ENCODE data around the gene TMEM217.

TMEM217 gene

DNA sequence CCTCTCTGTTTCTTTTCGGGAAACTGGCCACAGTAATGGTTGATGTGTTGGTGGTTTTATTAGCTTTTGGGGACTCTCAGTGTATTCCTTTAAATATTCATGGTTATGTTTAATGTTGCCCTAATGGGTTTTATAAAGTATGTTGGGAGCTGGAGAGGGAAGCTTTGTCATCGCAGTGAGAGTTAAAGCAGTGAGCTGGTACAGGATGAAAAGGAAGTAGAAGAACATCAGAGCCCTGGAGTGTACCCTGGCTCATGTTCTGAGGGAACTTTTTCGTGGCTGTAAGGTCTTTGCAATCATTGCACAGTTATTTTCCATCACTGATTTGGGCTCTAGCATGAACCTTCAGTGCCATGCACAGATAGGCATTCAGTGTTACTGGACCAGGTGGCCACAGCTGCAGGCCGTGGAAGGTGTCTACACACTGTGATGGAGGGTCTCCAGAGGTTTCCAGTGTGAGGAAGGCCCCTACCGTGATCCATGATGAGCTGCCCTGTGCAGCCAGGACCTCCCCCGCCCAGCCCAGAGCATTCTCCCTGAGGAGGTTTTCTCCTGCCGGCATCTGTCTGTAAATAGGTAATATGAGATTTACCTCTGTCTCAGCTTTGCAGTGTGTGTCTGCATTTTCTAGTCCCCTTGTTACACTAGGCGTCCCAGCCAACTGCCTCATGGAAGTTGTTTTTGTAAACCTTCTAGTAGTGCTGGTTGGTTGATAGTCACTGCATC is 22.4 kb upstream of the TMEM217 start:
- no peak for DNase-seq

GRCh38 chr6:37279366-37280134 is 21.6 kb upstream of the TMEM217 start:
- no peak for DNase-seq

DNA sequence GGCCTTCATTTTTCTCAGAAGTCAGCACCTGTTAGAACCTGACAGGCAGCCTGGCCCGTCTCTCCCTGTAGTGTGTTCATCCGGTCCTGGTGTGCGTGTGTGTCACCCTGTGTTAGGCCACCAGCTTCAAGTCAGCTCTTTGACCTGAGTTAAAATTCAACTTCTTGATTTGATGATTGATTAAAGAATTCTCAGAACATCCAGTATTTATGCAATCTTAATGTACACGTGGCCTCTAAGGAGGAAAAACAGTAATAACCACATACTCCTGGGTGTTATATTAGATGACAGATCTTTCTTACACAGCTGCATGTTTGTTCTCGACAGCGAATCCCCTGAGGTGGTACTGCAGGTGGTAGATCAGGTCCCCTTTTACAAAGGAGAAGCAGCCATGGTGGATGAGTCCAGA is 19.1 kb upstream of the TMEM217 start:
- no peak for DNase-seq

DNA sequence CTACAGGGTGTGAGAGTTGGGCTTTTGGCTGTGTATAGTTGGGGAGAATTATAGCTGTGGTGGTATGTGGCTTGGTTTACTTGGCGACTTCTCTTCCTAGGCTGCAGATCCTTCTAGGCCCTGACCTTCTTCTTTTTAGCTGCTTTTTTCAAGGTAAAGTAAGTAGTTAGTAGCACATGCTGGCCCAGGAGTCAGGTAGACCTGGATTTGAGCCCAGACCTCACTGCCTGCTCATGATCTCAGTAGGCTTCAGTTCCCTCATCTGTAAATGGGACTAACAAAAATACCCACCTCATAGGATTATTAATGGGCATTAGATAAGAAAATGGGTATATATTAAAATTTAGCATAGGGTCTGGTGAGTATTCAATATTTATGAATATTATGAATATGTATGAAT is 17.4 kb upstream of the TMEM217 start:
- no peak for DNase-seq

DNA sequence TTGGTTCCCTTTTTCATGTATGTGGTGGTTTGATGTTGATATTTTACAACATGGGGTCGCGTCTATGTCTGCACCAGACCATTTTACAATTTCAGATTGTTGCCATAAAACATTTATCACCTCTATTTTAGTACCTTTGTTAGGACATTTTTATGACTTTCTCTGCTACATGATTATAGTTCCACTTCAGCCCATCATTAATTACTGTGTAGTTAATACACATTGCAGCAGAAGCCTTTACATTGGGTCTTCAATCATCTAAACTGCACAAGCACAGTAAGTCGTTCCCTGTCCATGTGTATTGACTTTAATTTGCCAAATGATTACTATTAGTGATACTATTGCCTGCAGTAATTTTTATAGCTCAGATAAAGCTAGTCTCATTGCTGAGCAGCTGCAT is 15.7 kb upstream of the TMEM217 start:
- no peak for DNase-seq

DNA sequence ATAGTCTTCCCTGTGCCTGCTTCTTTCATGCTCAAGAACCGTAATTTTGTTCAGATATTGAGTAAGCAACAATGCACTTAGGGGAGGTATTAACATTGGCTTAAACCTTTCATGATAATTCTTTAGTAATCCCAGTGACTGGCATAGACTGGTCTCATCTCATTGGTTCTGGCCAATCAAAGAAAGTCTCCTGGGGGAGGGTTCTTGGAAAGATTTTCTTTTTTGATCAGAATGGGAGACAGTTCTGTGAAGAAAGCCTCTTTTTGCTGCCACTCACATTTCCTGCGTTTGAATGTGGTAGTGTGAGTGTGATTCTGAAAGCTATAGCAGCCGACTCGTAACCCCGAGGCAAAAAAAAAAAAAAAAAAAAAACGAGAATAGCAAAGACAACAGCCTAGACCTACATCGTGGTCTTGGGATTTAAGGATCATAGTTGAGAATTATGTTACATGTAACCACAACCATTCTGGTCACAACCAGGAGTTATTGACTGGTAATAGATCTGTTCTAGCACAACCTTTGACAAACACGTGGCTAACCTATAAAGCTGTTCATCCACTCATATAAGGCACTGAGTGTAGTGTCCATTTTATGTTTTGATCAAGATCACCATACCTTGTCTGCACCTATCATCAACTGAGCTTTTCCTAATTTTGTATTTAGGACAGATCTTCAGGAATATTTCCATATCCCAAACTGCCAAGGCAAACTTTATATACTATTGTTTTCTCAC is 15.1 kb upstream of the TMEM217 start:
- DNase-seq: no peak

DNA sequence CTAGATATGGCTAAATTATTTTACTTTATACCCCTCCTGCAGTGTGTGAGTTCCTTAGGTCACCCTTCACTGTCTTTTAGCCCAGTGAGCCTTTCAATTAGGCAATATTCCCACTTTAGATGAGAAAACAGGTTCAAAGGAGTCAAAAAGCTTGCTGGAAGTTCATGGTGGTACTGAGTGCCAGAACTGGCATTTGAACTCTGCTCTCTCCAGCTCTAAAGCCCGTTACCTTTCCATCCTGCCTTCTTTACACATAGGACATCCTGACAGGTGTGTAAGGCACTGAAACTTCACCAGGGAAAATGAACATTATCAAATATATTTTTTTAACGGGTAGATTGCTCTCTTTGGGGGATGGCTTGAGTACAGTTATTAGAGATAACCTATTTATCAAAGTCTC is 11.2 kb upstream of the TMEM217 start:
- DNase-seq: no peak

DNA sequence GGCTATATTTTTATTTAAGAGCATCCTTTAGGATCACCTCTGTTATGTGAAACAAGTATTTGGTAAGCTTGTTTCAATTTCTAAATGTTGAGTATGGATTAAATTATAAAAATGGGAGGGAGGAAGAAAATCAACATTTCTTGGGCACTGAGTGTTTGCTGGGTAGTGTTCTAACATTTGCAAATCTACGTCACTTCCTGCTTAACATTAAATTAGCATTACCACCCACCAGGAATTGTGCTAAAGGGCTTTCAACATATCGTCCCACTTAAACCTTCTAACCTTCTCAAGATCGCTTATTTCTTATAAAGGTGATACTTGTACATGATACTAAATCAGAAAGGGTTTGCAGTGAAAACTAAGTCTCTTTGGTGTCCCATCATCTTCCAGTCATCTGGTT is 7.9 kb upstream of the TMEM217 start:
- no peak for DNase-seq

DNA sequence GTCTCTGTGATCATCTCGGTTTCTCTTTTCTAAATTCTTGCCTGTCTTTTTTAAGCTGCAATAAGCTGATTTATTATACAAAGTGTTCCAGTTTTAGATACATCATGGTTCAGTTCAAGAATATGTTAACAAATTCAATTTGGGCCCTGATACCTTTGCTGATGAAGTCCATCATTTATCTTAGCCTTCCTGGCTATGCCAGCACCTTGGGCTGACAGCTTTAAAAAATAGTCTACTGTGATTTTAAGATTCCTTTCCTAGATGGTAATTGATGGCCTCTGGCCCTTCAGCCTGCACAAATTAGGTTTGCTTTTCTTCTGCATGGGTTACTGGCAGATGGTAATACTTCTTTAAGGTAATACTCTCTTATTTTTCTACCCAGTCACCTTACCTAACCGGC is 7.1 kb upstream of the TMEM217 start:
- DNase-seq: no peak

DNA sequence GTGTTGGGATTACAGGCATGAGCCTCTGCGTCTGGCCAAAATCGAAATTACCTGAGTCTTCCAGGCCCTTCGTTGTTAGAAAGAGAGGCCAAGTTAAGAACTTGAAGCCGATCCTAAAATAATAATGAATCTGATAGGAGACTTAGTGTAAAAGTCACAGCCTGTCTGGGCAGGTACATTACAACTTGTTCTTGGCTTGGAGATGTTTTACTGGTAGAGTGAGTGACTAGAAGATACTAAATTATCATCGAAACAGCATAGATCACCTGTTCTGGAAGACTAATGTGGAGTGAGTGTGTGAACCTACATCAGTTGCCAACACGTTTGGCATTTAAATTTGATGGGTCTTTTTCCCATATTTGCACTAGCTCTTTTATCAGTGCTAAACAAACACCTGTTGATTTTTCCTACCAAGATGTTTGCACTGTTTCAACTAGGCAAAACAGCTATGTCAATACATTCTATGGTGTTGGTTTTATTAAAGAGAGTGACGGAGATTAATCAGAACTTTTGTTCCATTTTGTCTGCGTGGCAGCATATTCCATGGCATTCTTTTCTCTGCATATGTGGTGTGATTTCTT is 4.6 kb upstream of the TMEM217 start:
- DNase-seq: no peak

DNA sequence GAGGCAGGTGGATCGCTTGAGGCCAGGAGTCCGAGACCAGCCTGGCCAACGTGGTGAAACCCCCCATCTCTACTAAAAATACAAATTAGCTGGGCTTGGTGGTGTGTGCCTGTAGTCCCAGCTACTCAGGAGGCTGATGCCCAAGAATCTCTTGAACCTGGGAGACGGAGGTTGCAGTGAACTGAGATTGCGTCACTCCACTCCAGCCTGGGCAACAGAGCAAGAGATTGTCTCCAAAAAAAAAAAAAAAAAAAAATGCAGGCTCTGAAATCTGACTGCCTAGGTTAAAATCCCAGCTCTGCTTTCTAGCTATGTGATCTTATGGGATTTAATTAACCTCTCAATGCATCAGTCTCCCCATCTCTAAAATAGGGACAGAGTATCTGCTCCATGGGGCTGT is 3.3 kb upstream of the TMEM217 start:
- no peak for DNase-seq

GRCh38 chr6:37260444-37260843 is 2.5 kb upstream of the TMEM217 start:
- no peak for DNase-seq

DNA sequence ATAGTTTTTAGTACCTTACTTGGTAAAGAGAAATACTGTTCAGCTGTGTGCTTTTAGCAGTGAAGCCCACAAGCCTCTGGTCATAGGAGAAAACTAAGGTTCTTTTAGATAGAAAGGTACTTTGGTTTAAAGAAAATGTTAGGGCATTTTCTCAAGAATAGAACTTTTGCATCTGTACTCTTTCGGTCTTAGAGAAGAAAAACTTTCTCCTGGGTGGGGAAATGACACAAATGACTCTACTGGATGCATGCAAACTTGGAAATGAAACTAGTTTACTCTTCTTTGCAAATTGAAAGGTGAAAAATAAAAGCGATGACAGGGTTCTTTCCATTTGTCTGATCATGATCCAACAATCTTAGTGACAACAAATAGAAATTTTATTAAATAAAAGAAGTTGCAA is 2.1 kb upstream of the TMEM217 start:
- DNase-seq: no peak

- DNase-seq: no peak
Measured at GRCh38 chr6:37259191-37259590, 1.2 kb upstream of the TMEM217 start.

- DNase-seq: no peak
Measured at GRCh38 chr6:37258405-37259105, 611 bp upstream of the TMEM217 start.

DNA sequence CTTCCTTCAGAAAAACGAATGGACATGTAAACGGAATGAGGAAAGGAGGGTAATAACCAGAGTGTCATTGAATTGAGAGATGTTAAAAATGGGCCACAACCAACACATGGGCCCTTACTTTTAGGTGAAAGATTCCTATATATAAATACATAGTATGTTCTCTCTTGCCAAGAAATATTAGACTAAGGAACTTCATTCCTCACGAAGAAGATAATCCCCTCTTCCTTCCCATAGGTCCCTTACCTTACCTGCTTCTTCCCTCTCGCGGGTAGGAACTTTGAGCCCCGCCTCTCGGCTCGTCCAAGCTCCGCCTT is 667 bp downstream of the TMEM217 start:
- DNase-seq: no peak

DNA sequence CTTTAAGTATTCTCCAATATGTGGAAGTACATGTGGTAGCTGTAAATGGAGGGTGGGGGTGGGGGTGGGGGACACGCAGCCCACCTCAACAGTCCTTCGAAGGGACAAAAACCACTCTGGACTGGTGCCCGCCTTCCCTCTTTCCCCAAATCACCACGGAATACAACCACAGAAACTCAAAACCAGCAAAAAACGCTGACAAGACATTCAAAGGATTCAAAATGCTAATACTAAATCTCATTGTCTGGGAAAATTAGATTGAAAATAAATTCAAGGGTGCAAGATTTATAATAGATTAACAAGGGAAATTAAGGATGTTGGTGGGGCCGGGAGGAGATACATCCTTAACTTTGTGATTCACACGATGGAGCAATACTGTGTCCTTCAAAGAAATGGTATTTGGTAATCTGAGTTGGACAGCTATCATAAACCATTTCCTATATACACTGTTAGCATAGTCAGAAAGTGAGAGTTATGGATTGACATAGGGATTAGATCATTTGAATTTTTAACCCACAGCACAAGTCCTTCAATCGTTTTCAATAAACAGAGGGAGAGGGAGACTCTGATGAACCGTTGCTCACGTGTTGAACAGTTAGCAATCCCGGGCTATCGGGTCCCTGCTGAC is 1.1 kb downstream of the TMEM217 start:
- DNase-seq: no peak

- DNase-seq: no peak
Measured at GRCh38 chr6:37254881-37255280, 3.1 kb downstream of the TMEM217 start.

DNA sequence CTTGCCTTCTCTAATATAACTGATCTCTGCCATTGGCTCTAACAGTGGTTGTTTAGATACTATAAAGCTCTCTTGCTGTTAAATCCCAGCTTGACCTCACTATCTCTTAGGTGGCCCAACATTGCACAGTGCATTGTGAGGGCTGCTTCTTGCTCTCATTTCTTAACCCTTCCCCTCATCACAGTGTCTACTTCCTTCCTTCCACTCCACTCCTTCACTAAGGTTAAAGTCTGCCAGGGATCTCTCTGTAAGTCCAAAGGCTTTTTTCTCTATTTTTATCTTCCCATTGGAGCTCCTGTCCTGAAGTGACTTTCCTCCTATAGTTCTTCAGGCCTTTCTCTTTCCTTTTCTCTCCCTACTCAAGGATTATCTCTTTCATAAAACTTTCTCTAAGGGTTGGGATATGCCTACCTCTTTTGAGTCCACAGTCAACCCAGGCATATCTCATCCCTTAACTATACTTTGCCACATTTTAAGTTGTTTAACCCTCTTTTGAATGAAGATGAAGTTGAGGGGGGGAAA is 4.4 kb downstream of the TMEM217 start:
- DNase-seq: no peak

DNA sequence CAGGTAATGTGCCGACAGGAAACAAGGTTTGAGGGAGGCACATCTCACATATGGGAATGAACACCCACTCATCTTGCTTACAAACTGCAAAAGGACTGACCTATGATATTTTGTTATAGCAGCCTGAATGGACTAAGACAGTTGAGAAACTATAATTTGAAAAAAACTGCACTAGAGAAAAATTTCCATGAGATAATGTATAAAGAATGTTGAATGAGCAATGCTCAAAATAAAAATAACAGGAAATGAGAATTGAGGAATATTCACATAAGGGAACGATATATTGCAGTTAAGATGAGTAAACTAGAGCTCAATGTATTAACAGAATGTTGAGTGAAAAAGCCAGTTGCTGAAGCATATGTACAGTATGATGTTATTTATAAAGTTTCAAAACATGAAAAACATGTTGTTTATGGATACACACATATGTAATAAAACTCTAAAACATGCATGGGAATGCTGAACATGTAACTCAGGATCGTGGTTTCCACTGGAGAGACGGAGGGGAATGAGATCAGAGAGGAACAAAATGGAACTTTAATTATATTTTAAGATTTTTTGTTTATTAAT is 6.6 kb downstream of the TMEM217 start:
- no peak for DNase-seq

Measured in nucleus accumbens (tissue), 56 donors.